GM18517 (cell line): Measurements from ENCODE around the gene IL6.

Source experiments
- ATAC-seq: cut with Tn5 transposase; IDR thresholded peaks from one replicate; pipeline ENCODE4 v1.9.1; 2021; ENCODE audit warnings: mild to moderate bottlenecking, moderate library complexity; ENCODE audit not compliant: unreplicated experiment

Gene IL6

DNA sequence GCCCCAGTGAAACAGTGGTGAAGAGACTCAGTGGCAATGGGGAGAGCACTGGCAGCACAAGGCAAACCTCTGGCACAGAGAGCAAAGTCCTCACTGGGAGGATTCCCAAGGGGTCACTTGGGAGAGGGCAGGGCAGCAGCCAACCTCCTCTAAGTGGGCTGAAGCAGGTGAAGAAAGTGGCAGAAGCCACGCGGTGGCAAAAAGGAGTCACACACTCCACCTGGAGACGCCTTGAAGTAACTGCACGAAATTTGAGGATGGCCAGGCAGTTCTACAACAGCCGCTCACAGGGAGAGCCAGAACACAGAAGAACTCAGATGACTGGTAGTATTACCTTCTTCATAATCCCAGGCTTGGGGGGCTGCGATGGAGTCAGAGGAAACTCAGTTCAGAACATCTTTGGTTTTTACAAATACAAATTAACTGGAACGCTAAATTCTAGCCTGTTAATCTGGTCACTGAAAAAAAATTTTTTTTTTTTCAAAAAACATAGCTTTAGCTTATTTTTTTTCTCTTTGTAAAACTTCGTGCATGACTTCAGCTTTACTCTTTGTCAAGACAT, 574 bp upstream of the IL6 start:
- ATAC-seq = peak; percentile 76

DNA sequence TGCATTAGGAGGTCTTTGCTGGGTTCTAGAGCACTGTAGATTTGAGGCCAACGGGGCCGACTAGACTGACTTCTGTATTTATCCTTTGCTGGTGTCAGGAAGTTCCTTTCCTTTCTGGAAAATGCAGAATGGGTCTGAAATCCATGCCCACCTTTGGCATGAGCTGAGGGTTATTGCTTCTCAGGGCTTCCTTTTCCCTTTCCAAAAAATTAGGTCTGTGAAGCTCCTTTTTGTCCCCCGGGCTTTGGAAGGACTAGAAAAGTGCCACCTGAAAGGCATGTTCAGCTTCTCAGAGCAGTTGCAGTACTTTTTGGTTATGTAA, 675 bp downstream of the IL6 start:
- no peak for ATAC-seq

DNA sequence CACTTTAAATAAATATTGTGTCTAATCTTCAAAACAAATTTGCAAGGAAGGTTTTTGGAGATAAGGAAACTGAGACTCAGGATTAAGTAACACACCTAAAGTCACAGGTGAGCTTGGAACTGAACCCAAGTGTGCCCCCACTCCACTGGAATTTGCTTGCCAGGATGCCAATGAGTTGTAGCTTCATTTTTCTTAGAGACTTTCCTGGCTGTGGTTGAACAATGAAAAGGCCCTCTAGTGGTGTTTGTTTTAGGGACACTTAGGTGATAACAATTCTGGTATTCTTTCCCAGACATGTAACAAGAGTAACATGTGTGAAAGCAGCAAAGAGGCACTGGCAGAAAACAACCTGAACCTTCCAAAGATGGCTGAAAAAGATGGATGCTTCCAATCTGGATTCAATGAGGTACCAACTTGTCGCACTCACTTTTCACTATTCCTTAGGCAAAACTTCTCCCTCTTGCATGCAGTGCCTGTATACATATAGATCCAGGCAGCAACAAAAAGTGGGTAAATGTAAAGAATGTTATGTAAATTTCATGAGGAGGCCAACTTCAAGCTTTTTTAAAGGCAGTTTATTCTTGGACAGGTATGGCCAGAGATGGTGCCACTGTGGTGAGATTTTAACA, 1.5 kb downstream of the IL6 start:
- ATAC-seq = no peak

DNA sequence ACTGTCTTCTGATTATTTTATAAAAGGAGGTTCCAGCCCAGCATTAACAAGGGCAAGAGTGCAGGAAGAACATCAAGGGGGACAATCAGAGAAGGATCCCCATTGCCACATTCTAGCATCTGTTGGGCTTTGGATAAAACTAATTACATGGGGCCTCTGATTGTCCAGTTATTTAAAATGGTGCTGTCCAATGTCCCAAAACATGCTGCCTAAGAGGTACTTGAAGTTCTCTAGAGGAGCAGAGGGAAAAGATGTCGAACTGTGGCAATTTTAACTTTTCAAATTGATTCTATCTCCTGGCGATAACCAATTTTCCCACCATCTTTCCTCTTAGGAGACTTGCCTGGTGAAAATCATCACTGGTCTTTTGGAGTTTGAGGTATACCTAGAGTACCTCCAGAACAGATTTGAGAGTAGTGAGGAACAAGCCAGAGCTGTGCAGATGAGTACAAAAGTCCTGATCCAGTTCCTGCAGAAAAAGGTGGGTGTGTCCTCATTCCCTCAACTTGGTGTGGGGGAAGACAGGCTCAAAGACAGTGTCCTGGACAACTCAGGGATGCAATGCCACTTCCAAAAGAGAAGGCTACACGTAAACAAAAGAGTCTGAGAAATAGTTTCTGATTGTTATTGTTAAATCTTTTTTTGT, 2.3 kb downstream of the IL6 start:
- no peak for ATAC-seq

- no peak for ATAC-seq
Observed at GRCh38 chr7:22730066-22730710, 3.2 kb downstream of the IL6 start.

DNA sequence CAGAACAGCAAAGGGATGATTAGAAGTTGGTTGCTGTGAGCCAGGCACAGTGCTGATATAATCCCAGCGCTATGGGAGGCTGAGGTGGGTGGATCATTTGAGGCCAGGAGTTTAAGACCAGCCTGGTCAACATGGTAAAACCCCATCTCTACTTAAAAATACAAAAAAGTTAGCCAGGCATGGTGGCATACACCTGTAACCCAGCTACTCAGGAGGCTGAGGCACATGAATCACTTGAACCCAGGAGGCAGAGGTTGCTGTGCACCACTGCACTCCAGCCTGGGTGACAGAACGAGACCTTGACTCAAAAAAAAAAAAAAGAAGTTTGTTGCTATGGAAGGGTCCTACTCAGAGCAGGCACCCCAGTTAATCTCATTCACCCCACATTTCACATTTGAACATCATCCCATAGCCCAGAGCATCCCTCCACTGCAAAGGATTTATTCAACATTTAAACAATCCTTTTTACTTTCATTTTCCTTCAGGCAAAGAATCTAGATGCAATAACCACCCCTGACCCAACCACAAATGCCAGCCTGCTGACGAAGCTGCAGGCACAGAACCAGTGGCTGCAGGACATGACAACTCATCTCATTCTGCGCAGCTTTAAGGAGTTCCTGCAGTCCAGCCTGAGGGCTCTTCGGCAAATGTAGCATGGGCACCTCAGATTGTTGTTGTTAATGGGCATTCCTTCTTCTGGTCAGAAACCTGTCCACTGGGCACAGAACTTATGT, 4.1 kb downstream of the IL6 start:
- ATAC-seq = no peak

GRCh38 chr7:22731766-22732165, 4.8 kb downstream of the IL6 start:
- ATAC-seq = no peak

DNA sequence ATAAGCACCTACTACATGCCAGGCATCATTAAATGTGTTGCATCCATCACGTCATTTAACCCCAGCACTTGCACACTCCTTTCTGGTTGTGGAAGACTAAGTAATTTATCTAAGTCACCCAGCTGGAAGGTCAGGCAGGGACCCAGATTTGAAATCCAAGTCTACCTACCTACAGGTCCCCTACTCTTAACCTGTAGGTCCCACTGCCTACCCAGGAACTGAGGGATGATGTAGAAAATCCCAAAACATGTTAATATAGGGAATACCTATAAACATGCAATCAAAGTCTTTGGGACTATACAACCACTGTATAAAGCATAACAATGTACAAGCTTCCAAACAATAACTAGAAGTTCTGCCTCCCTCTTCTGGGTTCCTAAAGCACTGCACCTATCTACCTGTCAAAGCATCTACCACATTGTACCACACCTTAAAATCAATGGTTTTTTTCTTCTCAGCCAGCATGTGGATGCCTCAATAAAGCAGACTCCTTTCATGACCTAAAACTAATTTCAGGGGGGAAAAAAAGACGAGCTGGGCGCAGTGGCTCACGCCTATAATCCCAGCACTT, 5.6 kb downstream of the IL6 start:
- ATAC-seq = no peak

DNA sequence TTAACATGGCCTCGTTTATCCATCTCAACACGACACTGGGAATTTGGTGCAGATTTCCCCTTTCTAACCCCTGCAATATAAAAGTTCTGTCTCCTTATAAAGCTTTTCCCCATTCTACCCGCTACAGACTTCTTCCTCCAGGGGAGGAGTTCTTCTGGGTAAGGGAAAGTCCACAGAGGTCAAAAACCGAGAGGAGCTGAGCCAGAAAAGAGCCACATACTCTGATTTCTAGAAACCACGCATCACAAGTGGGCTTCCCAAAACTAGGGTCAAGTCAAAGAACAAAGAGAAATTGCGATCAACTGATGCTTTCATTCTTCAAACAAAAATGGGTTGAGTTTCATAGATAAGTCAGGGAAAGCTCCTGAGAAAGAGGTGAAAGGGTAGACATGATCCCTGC, 6.8 kb downstream of the IL6 start:
- no peak for ATAC-seq

- no peak for ATAC-seq
Observed at GRCh38 chr7:22743014-22743413, 16.0 kb downstream of the IL6 start.

- ATAC-seq = no peak
Observed at GRCh38 chr7:22751341-22751740, 24.3 kb downstream of the IL6 start.

GRCh38 chr7:22757338-22757994, 30.5 kb downstream of the IL6 start:
- no peak for ATAC-seq

- no peak for ATAC-seq
Observed at GRCh38 chr7:22758576-22758975, 31.6 kb downstream of the IL6 start.

GRCh38 chr7:22759721-22760120, 32.7 kb downstream of the IL6 start:
- no peak for ATAC-seq

DNA sequence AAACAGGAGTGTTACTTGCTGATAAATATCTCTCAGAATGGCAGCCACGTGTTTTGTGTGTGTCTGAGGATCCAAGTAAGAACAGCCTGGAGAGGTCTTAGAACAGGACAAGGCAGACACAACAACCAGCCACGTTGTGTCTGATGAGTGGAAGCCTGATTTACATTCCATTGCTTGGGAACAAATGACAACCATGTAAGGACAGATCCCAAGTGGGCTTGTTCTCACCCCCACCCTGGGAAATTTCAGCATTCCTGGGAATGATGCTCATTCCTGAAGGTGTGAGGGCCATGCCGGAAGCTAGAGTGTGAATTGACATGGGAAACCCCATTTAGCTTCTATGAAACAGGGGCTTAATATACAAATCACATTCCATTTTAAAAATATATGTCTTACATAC, 35.9 kb downstream of the IL6 start:
- no peak for ATAC-seq

GRCh38 chr7:22765609-22766008, 38.6 kb downstream of the IL6 start:
- ATAC-seq = peak; percentile 94

GRCh38 chr7:22771194-22771871, 44.3 kb downstream of the IL6 start:
- ATAC-seq = no peak

DNA sequence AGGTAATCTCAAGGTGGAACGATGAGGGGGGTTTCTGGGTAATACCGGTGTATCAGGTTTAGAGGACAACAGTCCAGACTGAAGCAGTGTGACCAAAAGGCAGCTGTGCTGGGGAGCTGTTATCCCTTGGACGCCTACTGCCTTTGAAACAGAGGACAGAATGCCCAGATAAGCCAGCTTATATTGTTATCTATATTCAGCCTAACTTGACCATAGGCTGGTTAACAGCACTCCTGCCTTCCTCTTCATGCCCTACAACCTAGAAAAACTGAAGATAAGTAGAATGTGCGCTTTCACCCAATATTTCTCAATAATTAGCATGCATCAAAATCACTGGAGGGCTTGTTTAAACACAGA, 44.9 kb downstream of the IL6 start:
- ATAC-seq = no peak

- ATAC-seq = no peak
Observed at GRCh38 chr7:22772885-22773284, 45.9 kb downstream of the IL6 start.

DNA sequence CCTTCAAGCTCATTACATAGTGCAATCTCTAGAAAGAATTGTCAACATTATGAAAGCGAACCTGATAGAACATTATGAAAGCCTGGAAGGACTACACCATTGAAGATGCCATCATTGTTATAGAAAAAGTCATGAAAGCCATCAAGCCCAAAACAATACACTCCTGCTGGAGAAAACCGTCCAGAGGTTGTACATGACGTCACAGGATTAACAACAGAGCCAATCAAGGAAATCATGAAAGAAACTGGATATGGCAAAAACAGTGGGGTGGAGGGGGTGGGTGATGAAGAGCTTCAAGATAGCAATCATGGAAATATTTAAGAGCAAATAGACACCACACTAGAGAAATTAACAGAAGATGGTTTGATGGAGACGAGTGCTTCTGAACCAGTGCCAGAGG, 50.0 kb downstream of the IL6 start:
- ATAC-seq = no peak
